ENCODE measurements around the gene BICRA.
A peak's percentile ranks its signal among the peaks of the same experiment; 100 is the strongest.

Gene BICRA

GRCh38 chr19:47707135-47707925, 98.4 kb downstream of the BICRA start:
- Histone ChIP-seq H2AK5ac (ENCODE audit: low read length) (no peak overlapping the region), H2BK5ac (ENCODE audit: low read depth, low read length, poor library complexity) (no peak overlapping the region), H3K23ac (ENCODE audit: low read length) (no peak overlapping the region), H4K91ac (ENCODE audit: low read depth, low read length) (no peak overlapping the region), H3K4me3 (ENCODE audit: low read depth, low read length) (no peak overlapping the region), H3K4me1 (ENCODE audit: control insufficient read depth in 1 of 2, insufficient read depth in 2 of 2, low read length in 2 of 2) (no peaks in the 10 kb centered on the region), H3K4ac (ENCODE audit: low read depth, low read length) (no peak overlapping the region), H3K18ac (ENCODE audit: low read length) (no peak overlapping the region), H3K9ac (ENCODE audit: low read length) (no peak overlapping the region), H3K79me2 (ENCODE audit: control insufficient read depth, insufficient read depth, low read length, poor library complexity) (no peaks in the 10 kb centered on the region), H4K12ac (ENCODE audit: low read depth, low read length) (no peak overlapping the region), H3K27ac (ENCODE audit: low read depth, low read length) (no peak overlapping the region), H2BK12ac (ENCODE audit: low read length) (no peak overlapping the region), H3K27me3 (ENCODE audit: insufficient read depth, low read length) (no peaks in the 10 kb centered on the region), H3K36me3 (ENCODE audit: control insufficient read depth in 1 of 2, insufficient read depth in 2 of 2, low read length in 2 of 2) (peaks cover 12% of the 10 kb centered on the region in 2 experiments), H2BK120ac (ENCODE audit: insufficient read depth, low read length, poor library complexity) (no peak overlapping the region), H3K14ac (ENCODE audit: low read length) (no peak overlapping the region), H3K79me1 (ENCODE audit: low read length) (no peaks in the 10 kb centered on the region), H3K4me2 (ENCODE audit: low read length) (no peak overlapping the region), H3K9me3 (ENCODE audit: insufficient read depth, low read depth, low read length) (no peaks in the 10 kb centered on the region), H4K8ac (ENCODE audit: low read depth, low read length) (no peak overlapping the region), H2AFZ (ENCODE audit: insufficient read depth, low read length, poor library complexity) (no peak overlapping the region)
- peak; percentile 76 to 94 for DNase-seq
- no CpG with 5 or more reads among the region's 22 CpGs for WGBS (ENCODE audit: extremely low coverage, insufficient coverage, insufficient read length)

- H3K36me3 ChIP-seq (ENCODE audit: control insufficient read depth in 1 of 2, insufficient read depth in 2 of 2, low read length in 2 of 2), result peaks cover 6% of the 10 kb centered on the region in 2 experiments
- DNase-seq, result no peak
- peaks cover 5% of the 10 kb centered on the region for H3K79me2 ChIP-seq (ENCODE audit: control insufficient read depth, insufficient read depth, low read length, poor library complexity)
- H3K23ac ChIP-seq (ENCODE audit: low read length), result no peak overlapping the region
- H2AFZ ChIP-seq (ENCODE audit: insufficient read depth, low read length, poor library complexity), result no peak overlapping the region
- no peak overlapping the region for H3K4me3 ChIP-seq (ENCODE audit: low read depth, low read length)
- H2AK5ac ChIP-seq (ENCODE audit: low read length), result no peak overlapping the region
- no peak overlapping the region for H2BK5ac ChIP-seq (ENCODE audit: low read depth, low read length, poor library complexity)
- no peak overlapping the region for H3K27ac ChIP-seq (ENCODE audit: low read depth, low read length)
- no CpG with 5 or more reads among the region's 8 CpGs for WGBS (ENCODE audit: extremely low coverage, insufficient coverage, insufficient read length)
- no peak overlapping the region for H4K12ac ChIP-seq (ENCODE audit: low read depth, low read length)
- H3K18ac ChIP-seq (ENCODE audit: low read length), result no peak overlapping the region
- peaks cover 4% of the 10 kb centered on the region for H3K79me1 ChIP-seq (ENCODE audit: low read length)
- H3K27me3 ChIP-seq (ENCODE audit: insufficient read depth, low read length), result no peaks in the 10 kb centered on the region
- H3K4me2 ChIP-seq (ENCODE audit: low read length), result no peak overlapping the region
- no peak overlapping the region for H3K9ac ChIP-seq (ENCODE audit: low read length)
- H3K14ac ChIP-seq (ENCODE audit: low read length), result no peak overlapping the region
- H2BK120ac ChIP-seq (ENCODE audit: insufficient read depth, low read length, poor library complexity), result no peak overlapping the region
- H3K9me3 ChIP-seq (ENCODE audit: insufficient read depth, low read depth, low read length), result peaks cover 2% of the 10 kb centered on the region
- no peak overlapping the region for H2BK12ac ChIP-seq (ENCODE audit: low read length)
- peaks cover 0 to 6% of the 10 kb centered on the region in 2 experiments for H3K4me1 ChIP-seq (ENCODE audit: control insufficient read depth in 1 of 2, insufficient read depth in 2 of 2, low read length in 2 of 2)
- H4K8ac ChIP-seq (ENCODE audit: low read depth, low read length), result no peak overlapping the region
- H3K4ac ChIP-seq (ENCODE audit: low read depth, low read length), result no peak overlapping the region
- no peak overlapping the region for H4K91ac ChIP-seq (ENCODE audit: low read depth, low read length)
Observed at GRCh38 chr19:47711652-47712242, 102.8 kb downstream of the BICRA start.

- DNase-seq, result peak in 1 of 2 donors; percentile 40
- no CpG with 5 or more reads among the region's 52 CpGs for WGBS (ENCODE audit: extremely low coverage, insufficient coverage, insufficient read length)
Observed at GRCh38 chr19:47713046-47714021, 104.4 kb downstream of the BICRA start, which contains the start of gene EHD2. Gene EHD2 (plus strand): TSS chr19:47713422. CDS start chr19:47716613, 3,191 bp downstream.

GRCh38 chr19:47714339-47714738, 105.4 kb downstream of the BICRA start:
- no peak for DNase-seq
- Histone ChIP-seq H3K9me3 (ENCODE audit: insufficient read depth, low read depth, low read length) (peaks cover 2% of the 10 kb centered on the region), H3K27ac (ENCODE audit: low read depth, low read length) (no peak overlapping the region), H2AFZ (ENCODE audit: insufficient read depth, low read length, poor library complexity) (no peak overlapping the region), H4K91ac (ENCODE audit: low read depth, low read length) (no peak overlapping the region), H2AK5ac (ENCODE audit: low read length) (no peak overlapping the region), H3K18ac (ENCODE audit: low read length) (no peak overlapping the region), H3K36me3 (ENCODE audit: control insufficient read depth in 1 of 2, insufficient read depth in 2 of 2, low read length in 2 of 2) (peaks cover 10% of the 10 kb centered on the region in 2 experiments), H2BK5ac (ENCODE audit: low read depth, low read length, poor library complexity) (no peak overlapping the region), H4K12ac (ENCODE audit: low read depth, low read length) (no peak overlapping the region), H3K4me2 (ENCODE audit: low read length) (no peak overlapping the region), H3K14ac (ENCODE audit: low read length) (no peak overlapping the region), H4K8ac (ENCODE audit: low read depth, low read length) (no peak overlapping the region), H3K4ac (ENCODE audit: low read depth, low read length) (no peak overlapping the region), H3K4me3 (ENCODE audit: low read depth, low read length) (no peak overlapping the region), H3K27me3 (ENCODE audit: insufficient read depth, low read length) (no peaks in the 10 kb centered on the region), H3K79me1 (ENCODE audit: low read length) (peaks cover 4% of the 10 kb centered on the region), H3K4me1 (ENCODE audit: control insufficient read depth in 1 of 2, insufficient read depth in 2 of 2, low read length in 2 of 2) (peaks cover 3 to 13% of the 10 kb centered on the region in 2 experiments), H3K23ac (ENCODE audit: low read length) (no peak overlapping the region), H3K9ac (ENCODE audit: low read length) (no peak overlapping the region), H2BK12ac (ENCODE audit: low read length) (no peak overlapping the region), H2BK120ac (ENCODE audit: insufficient read depth, low read length, poor library complexity) (no peak overlapping the region), H3K79me2 (ENCODE audit: control insufficient read depth, insufficient read depth, low read length, poor library complexity) (peaks cover 5% of the 10 kb centered on the region)
- no CpG with 5 or more reads among the region's 4 CpGs for whole genome bisulfite sequencing (ENCODE audit: extremely low coverage, insufficient coverage, insufficient read length)

More at GRCh38 chr19:47713046-47714021, 104.4 kb downstream of the BICRA start, which contains the start of gene EHD2:
- H2BK12ac ChIP-seq (ENCODE audit: low read length), result peak within 1 kb of the TSS; percentile 23
- H3K27me3 ChIP-seq (ENCODE audit: insufficient read depth, low read length), result no peaks in the 10 kb centered on the region
- H3K14ac ChIP-seq (ENCODE audit: low read length), result peak within 1 kb of the TSS; percentile 93
- peak within 1 kb of the TSS; percentile 50 for H2BK5ac ChIP-seq (ENCODE audit: low read depth, low read length, poor library complexity)
- H4K91ac ChIP-seq (ENCODE audit: low read depth, low read length), result peak within 1 kb of the TSS; percentile 93
- H2AK5ac ChIP-seq (ENCODE audit: low read length), result peak within 1 kb of the TSS; percentile 57
- peak within 1 kb of the TSS; percentile 38 for H3K4me2 ChIP-seq (ENCODE audit: low read length)
- peak within 1 kb of the TSS; percentile 73 for H2AFZ ChIP-seq (ENCODE audit: insufficient read depth, low read length, poor library complexity)
- no peak within 1 kb of the TSS for H3K23ac ChIP-seq (ENCODE audit: low read length)
- H4K8ac ChIP-seq (ENCODE audit: low read depth, low read length), result peak within 1 kb of the TSS; percentile 90
- H3K36me3 ChIP-seq (ENCODE audit: control insufficient read depth in 1 of 2, insufficient read depth in 2 of 2, low read length in 2 of 2), result peaks cover 10% of the 10 kb centered on the region in 2 experiments
- H3K4me3 ChIP-seq (ENCODE audit: low read depth, low read length), result peak within 1 kb of the TSS; percentile 73
- peak within 1 kb of the TSS; percentile 67 for H4K12ac ChIP-seq (ENCODE audit: low read depth, low read length)
- H3K9me3 ChIP-seq (ENCODE audit: insufficient read depth, low read depth, low read length), result peaks cover 2% of the 10 kb centered on the region
- no peak within 1 kb of the TSS for H3K27ac ChIP-seq (ENCODE audit: low read depth, low read length)
- H2BK120ac ChIP-seq (ENCODE audit: insufficient read depth, low read length, poor library complexity), result peak within 1 kb of the TSS; percentile 70
- H3K79me2 ChIP-seq (ENCODE audit: control insufficient read depth, insufficient read depth, low read length, poor library complexity), result peaks cover 5% of the 10 kb centered on the region
- peaks cover 0 to 6% of the 10 kb centered on the region in 2 experiments for H3K4me1 ChIP-seq (ENCODE audit: control insufficient read depth in 1 of 2, insufficient read depth in 2 of 2, low read length in 2 of 2)
- H3K79me1 ChIP-seq (ENCODE audit: low read length), result peaks cover 4% of the 10 kb centered on the region
- peak within 1 kb of the TSS; percentile 82 for H3K4ac ChIP-seq (ENCODE audit: low read depth, low read length)
- H3K18ac ChIP-seq (ENCODE audit: low read length), result peak within 1 kb of the TSS; percentile 93
- no peak within 1 kb of the TSS for H3K9ac ChIP-seq (ENCODE audit: low read length)

All from trophoblast cell (in vitro differentiated cells and primary cell).